OCI-LY1 (cell line): ENCODE data around the gene FRMD3.

Source experiments
- H2AFZ ChIP-seq: fragments of 200-600 bp; sonication (generic), shearing (Covaris generic); 2 replicates; pipeline ENCODE4 v1.6.0; 2014; ENCODE audit warnings: antibody characterized with exemption, mild to moderate bottlenecking, low read length
- H3F3A ChIP-seq: fragments of 200-600 bp; sonication (generic), shearing (Covaris generic); 2 replicates; pipeline ENCODE4 v1.6.0; 2014; ENCODE audit warnings: mild to moderate bottlenecking, antibody characterized with exemption, low read length, moderate library complexity; ENCODE audit not compliant: insufficient read depth
- H3K27ac ChIP-seq: fragments of 200-600 bp; sonication (generic); 2 replicates; pipeline ENCODE4 v1.5.1; 2014; ENCODE audit warnings: low read length, mixed run types, mild to moderate bottlenecking, low read depth; ENCODE audit not compliant: poor library complexity, severe bottlenecking
- H3K27me3 ChIP-seq: fragments of 200-600 bp; sonication (generic); 2 replicates; pipeline ENCODE4 v1.6.0; 2014; ENCODE audit warnings: antibody characterized with exemption, mild to moderate bottlenecking, low read length, moderate library complexity; ENCODE audit not compliant: insufficient read depth
- H3K36me3 ChIP-seq: fragments of 200-600 bp; sonication (generic); 2 replicates; pipeline ENCODE4 v1.6.1; 2014; ENCODE audit warnings: mild to moderate bottlenecking, antibody characterized with exemption, low read length, moderate library complexity, mixed read lengths; ENCODE audit not compliant: insufficient read depth
- H3K4me1 ChIP-seq: fragments of 200-600 bp; sonication (generic); 2 replicates; pipeline ENCODE4 v1.5.1; 2014; ENCODE audit warnings: mild to moderate bottlenecking, low read length, moderate library complexity; ENCODE audit not compliant: insufficient read depth, severe bottlenecking
- H3K4me2 ChIP-seq: fragments of 200-600 bp; sonication (generic), shearing (Covaris generic); 2 replicates; pipeline ENCODE4 v1.6.1; 2014; ENCODE audit warnings: low read length
- H3K4me3 ChIP-seq: fragments of 200-600 bp; sonication (generic); 2 replicates; pipeline ENCODE4 v1.5.1; 2014; ENCODE audit warnings: low read length, low read depth, mild to moderate bottlenecking, mixed read lengths; ENCODE audit not compliant: poor library complexity, severe bottlenecking
- H3K79me2 ChIP-seq: fragments of 200-600 bp; shearing (Covaris generic); 2 replicates; pipeline ENCODE4 v1.6.1; 2016; ENCODE audit warnings: mixed run types, low read length, mixed read lengths; ENCODE audit not compliant: insufficient read depth
- H3K9ac ChIP-seq: fragments of 200-600 bp; sonication (generic), shearing (Covaris generic); 2 replicates; pipeline ENCODE4 v1.6.1; 2014; ENCODE audit warnings: mild to moderate bottlenecking, low read length, mixed read lengths
- H3K9me2 ChIP-seq: fragments of 200-600 bp; sonication (generic), shearing (Covaris generic); 2 replicates; pipeline ENCODE4 v1.6.1; 2014; ENCODE audit warnings: low read depth, mild to moderate bottlenecking, low read length, mixed read lengths
- H3K9me3 ChIP-seq: fragments of 200-600 bp; shearing (Covaris generic); 2 replicates; pipeline ENCODE4 v1.6.1; 2014; ENCODE audit warnings: low read length, mixed read lengths
- H4K20me1 ChIP-seq: fragments of 200-600 bp; sonication (generic), shearing (Covaris generic); 2 replicates; pipeline ENCODE4 v1.6.0; 2016; ENCODE audit warnings: mild to moderate bottlenecking, low read length; ENCODE audit not compliant: insufficient read depth
- EZH2 ChIP-seq: fragments of 200-600 bp; sonication (generic), shearing (Covaris generic); IDR thresholded peaks from 2 replicates; pipeline ENCODE4 v1.8.0; 2017; ENCODE audit warnings: borderline replicate concordance, mixed run types, mild to moderate bottlenecking, antibody characterized with exemption, low read length, moderate library complexity, mixed read lengths
- TF ChIP-seq, protein P1 (sequence below): fragments of 200-600 bp; sonication (generic), shearing (Covaris generic); IDR thresholded peaks from 2 replicates; pipeline ENCODE4 v1.5.1; 2017; ENCODE audit warnings: mild to moderate bottlenecking, antibody characterized with exemption, low read length, moderate library complexity, mixed read lengths

FRMD3 gene

DNA sequence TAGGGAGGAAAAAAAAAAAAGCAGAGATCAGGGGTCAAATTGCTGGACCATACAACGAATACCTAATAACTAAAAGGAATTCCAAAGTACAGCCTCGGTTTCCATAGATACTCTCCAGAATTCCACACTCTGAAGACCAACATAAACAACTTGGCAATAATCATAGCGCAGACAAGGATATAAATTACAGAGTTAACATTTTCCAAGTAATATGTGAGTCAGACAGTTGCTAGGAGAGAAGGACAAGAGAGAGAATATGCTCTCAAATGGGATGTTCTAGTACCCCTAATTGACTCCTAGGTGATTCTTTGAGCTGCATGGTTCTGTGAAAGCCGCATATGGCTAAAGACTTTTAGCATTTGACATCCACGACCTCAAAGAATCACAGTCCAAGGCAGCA is 165.2 kb downstream of the FRMD3 start:
- Histone ChIP-seq H3K36me3 (no peaks in the 10 kb centered on the region), H3K4me3 (no peak overlapping the region), H3K9me2 (no peaks in the 10 kb centered on the region), H3K4me1 (no peaks in the 10 kb centered on the region), H3K4me2 (no peak overlapping the region), H3K27ac (no peak overlapping the region), H3F3A (no peaks in the 10 kb centered on the region), H3K27me3 (no peaks in the 10 kb centered on the region), H3K9ac (no peak overlapping the region), H3K79me2 (no peaks in the 10 kb centered on the region), H4K20me1 (no peaks in the 10 kb centered on the region), H2AFZ (no peak overlapping the region), H3K9me3 (no peaks in the 10 kb centered on the region)
- no peak for TF ChIP-seq EZH2
- TF ChIP-seq, protein P1, sequence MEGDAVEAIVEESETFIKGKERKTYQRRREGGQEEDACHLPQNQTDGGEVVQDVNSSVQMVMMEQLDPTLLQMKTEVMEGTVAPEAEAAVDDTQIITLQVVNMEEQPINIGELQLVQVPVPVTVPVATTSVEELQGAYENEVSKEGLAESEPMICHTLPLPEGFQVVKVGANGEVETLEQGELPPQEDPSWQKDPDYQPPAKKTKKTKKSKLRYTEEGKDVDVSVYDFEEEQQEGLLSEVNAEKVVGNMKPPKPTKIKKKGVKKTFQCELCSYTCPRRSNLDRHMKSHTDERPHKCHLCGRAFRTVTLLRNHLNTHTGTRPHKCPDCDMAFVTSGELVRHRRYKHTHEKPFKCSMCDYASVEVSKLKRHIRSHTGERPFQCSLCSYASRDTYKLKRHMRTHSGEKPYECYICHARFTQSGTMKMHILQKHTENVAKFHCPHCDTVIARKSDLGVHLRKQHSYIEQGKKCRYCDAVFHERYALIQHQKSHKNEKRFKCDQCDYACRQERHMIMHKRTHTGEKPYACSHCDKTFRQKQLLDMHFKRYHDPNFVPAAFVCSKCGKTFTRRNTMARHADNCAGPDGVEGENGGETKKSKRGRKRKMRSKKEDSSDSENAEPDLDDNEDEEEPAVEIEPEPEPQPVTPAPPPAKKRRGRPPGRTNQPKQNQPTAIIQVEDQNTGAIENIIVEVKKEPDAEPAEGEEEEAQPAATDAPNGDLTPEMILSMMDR, result no peak

DNA sequence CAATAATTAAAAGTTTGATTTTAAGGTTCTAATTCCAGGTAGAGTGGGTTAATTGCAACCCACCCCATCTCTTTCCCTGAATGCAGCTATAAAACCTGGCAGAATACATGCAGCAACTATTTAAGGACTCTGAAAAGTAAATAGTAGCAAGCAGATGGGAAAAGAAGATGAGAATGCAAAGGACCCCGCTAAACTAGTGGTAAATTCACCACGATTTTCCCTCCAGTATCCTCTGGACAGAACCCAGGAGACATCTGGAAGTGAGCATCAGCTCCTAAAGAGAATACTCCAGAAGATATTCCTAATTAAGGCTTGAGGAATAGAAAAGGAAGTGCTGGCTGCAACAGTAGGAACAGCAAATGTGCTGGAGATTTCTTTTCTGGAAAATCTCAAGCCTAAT is 170.9 kb downstream of the FRMD3 start:
- no peak for TF ChIP-seq EZH2
- TF ChIP-seq, protein P1, result no peak
- Histone ChIP-seq H3K9ac (no peak overlapping the region), H3K27ac (no peak overlapping the region), H3K36me3 (no peaks in the 10 kb centered on the region), H3K27me3 (no peaks in the 10 kb centered on the region), H3K9me3 (no peaks in the 10 kb centered on the region), H2AFZ (no peak overlapping the region), H3K79me2 (no peaks in the 10 kb centered on the region), H3K4me2 (no peak overlapping the region), H3K4me3 (no peak overlapping the region), H3K4me1 (no peaks in the 10 kb centered on the region), H3K9me2 (no peaks in the 10 kb centered on the region), H3F3A (no peaks in the 10 kb centered on the region), H4K20me1 (no peaks in the 10 kb centered on the region)

DNA sequence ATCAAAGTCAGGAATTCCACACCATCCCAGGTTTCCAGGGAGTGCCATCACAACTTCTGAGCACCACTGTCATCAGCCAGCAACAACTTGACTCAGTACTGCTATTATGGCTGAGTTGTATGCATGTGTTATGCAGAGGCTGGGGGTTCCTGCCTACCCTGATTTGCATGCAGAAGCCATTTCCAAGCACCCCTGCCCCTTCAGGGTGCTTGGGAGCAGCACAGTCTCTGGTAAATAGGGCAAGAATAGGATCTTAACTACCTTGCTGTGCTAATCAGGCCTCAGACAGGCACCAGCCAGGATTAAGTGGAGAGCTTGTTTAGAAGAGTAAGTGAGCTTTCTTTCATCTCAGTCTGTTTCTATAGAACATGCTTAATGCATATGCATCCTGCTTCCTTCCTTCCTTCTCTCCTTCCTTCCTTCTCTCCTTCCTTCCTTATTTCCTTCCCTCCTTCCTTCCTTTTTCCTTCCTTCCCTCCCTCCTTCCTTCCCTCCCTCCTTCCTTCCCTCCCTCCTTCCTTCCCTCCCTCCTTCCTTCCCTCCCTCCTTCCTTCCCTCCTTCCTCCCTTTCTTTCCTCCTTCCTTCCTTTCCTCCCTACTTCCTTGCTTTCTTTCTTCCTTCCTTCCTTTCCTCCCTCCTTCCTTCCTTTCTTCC is 175.7 kb downstream of the FRMD3 start:
- Histone ChIP-seq H2AFZ (no peak overlapping the region), H4K20me1 (no peaks in the 10 kb centered on the region), H3K79me2 (no peaks in the 10 kb centered on the region), H3K9me2 (no peaks in the 10 kb centered on the region), H3K4me3 (no peak overlapping the region), H3K36me3 (no peaks in the 10 kb centered on the region), H3K4me2 (no peak overlapping the region), H3K9me3 (no peaks in the 10 kb centered on the region), H3K4me1 (no peaks in the 10 kb centered on the region), H3F3A (no peaks in the 10 kb centered on the region), H3K27me3 (no peaks in the 10 kb centered on the region), H3K27ac (no peak overlapping the region), H3K9ac (no peak overlapping the region)
- no peak for TF ChIP-seq EZH2
- TF ChIP-seq, protein P1, result no peak
